HepG2 (cell line): ENCODE measurements around the gene SCYGR8. TPM values are rescaled to one million over a fixed set of nuclear protein-coding genes. Genes with fewer than 3 reads are reported as not detected.

Experiments
- CEBPZ ChIP-seq: IDR thresholded peaks from 2 replicates; pipeline ENCODE4 v1.6.1; 2012; ENCODE audit warnings: low read length, improper control_type of control experiment
- HDAC1 ChIP-seq: sonication (generic); formaldehyde crosslinking; IDR thresholded peaks from 2 replicates; pipeline ENCODE4 v1.5.1; 2020; ENCODE audit warnings: mild to moderate bottlenecking, missing genetic modification reagents
- HNF4A ChIP-seq: sonication (generic); formaldehyde crosslinking; IDR thresholded peaks from 2 replicates; pipeline ENCODE4 v1.4.0; 2020; ENCODE audit warnings: missing genetic modification reagents
- JUN ChIP-seq: sonication (generic); formaldehyde crosslinking; IDR thresholded peaks from 2 replicates; pipeline ENCODE4 v1.4.0; 2020; ENCODE audit warnings: mild to moderate bottlenecking, missing genetic modification reagents
- NFE2L2 ChIP-seq: fragments of 150-350 bp; IDR thresholded peaks from 2 replicates; pipeline ENCODE4 v1.6.1; 2014; ENCODE audit warnings: low read length
- NR3C1 ChIP-seq: sonication (generic); formaldehyde crosslinking; IDR thresholded peaks from 2 replicates; pipeline ENCODE4 v1.4.0; 2020; ENCODE audit warnings: missing genetic modification reagents
- NRL ChIP-seq: sonication (generic); formaldehyde crosslinking; IDR thresholded peaks from 2 replicates; pipeline ENCODE4 v1.5.0; 2020; ENCODE audit warnings: missing genetic modification reagents, mild to moderate bottlenecking, moderate library complexity, borderline replicate concordance
- PLRG1 ChIP-seq: fragments of 450-650 bp; conservative IDR thresholded peaks from 2 replicates; pipeline ENCODE4 v1.6.1; 2016
- RBM39 ChIP-seq: fragments of 200-400 bp; formaldehyde crosslinking; IDR thresholded peaks from one replicate; pipeline ENCODE4 v1.6.1; 2018; ENCODE audit warnings: antibody characterized with exemption, mild to moderate bottlenecking, low read depth, low read length; ENCODE audit not compliant: poor library complexity, severe bottlenecking
- SP4 ChIP-seq: sonication (generic); formaldehyde crosslinking; IDR thresholded peaks from 2 replicates; pipeline ENCODE4 v1.8.1; 2023; ENCODE audit warnings: mild to moderate bottlenecking, missing genetic modification reagents
- TBP ChIP-seq: sonication (generic); formaldehyde crosslinking; IDR thresholded peaks from 2 replicates; pipeline ENCODE4 v1.5.0; 2020; ENCODE audit warnings: missing genetic modification reagents
- ZBTB40 ChIP-seq, 2 experiments: fragments of 450-650 bp in 1 of 2; sonication (generic) in 1 of 2; formaldehyde crosslinking in 1 of 2; IDR thresholded peaks; 2 replicates each; pipeline versions ENCODE4 v1.6.1 to v1.8.0; 2016 to 2022; ENCODE audit warnings: antibody characterized with exemption in 1 of 2, mild to moderate bottlenecking in 1 of 2, missing genetic modification reagents in 1 of 2
- ZNF3 ChIP-seq: IDR thresholded peaks from 2 replicates; pipeline ENCODE4 v1.7.0; 2017; ENCODE audit warnings: inconsistent platforms
- ZNF431 ChIP-seq: sonication (generic); formaldehyde crosslinking; IDR thresholded peaks from 2 replicates; pipeline ENCODE4 v1.9.0; 2022; ENCODE audit warnings: missing genetic modification reagents, low read depth, mild to moderate bottlenecking, borderline replicate concordance
- ZNF460 ChIP-seq: sonication (generic); formaldehyde crosslinking; IDR thresholded peaks from 2 replicates; pipeline ENCODE4 v1.5.1; 2020; ENCODE audit warnings: missing genetic modification reagents, mild to moderate bottlenecking, borderline replicate concordance
- ZNF614 ChIP-seq: IDR thresholded peaks from 2 replicates; pipeline ENCODE4 v1.6.1; 2018; ENCODE audit warnings: missing biosample characterization, missing genetic modification reagents, inconsistent platforms, borderline replicate concordance
- polyA plus RNA-seq, 8 experiments: library from polyadenylated mRNA; depleted of rRNA in 3 of 8; stranded (reverse) in 7 of 8; unstranded in 1 of 8; fragments of >200 nt; fragmentation: Illumina TruSeq in 4 of 8; extraction: Trizol in 4 of 8; gene quantifications; 2 replicates each; pipeline versions ENCODE4 v1.2.1 to v1.2.3, GENCODE V29; 2011 to 2016; ENCODE audit warnings: low read depth in 4 of 8, missing spikeins in 1 of 8, mixed read lengths in 1 of 8; ENCODE audit not compliant: insufficient read depth in 1 of 8
- total RNA-seq, 5 experiments: library from RNA; depleted of rRNA; stranded (reverse); fragments of >200 nt; fragmentation: Illumina TruSeq; extraction: Trizol; gene quantifications; 2 replicates each; pipeline ENCODE4 v1.2.3, GENCODE V29; 2016; ENCODE audit warnings: low read depth in 1 of 5

Gene SCYGR8
- total and polyA plus RNA-seq, 2 of the 13 experiments (the other 11 are each of a cell fraction or from before 2014, with no cell fraction given), result not detected

GRCh38 chr2:227717687-227718567 is 27.8 kb upstream of the SCYGR8 start, which contains the start of gene SLC19A3 (continued):
- no peak for TF ChIP-seq ZBTB40 (IDR thresholded peaks at IDR 0.05)
- 0 out of 2 replicates have a peak, but pooled peaks have one; percentile 52 for TF ChIP-seq ZBTB40 (CRISPR knock-in tag; IDR thresholded peaks at IDR 0.05)
- TF ChIP-seq ZNF614 (CRISPR knock-in tag), result no peak
- peak; percentile 74; the same call in 1 of the 2 replicates for TF ChIP-seq NRL (CRISPR knock-in tag)
- TF ChIP-seq HNF4A (CRISPR knock-in tag), result no peak
- no peak for TF ChIP-seq PLRG1
- no peak for TF ChIP-seq CEBPZ
- TF ChIP-seq RBM39, result no peak
- no peak for TF ChIP-seq ZNF3 (CRISPR knock-in tag)
- no peak for TF ChIP-seq NR3C1 (CRISPR knock-in tag)
- no peak for TF ChIP-seq JUN
- TF ChIP-seq HDAC1 (CRISPR knock-in tag), result peak; percentile 56; the same call in 1 of the 2 replicates
- TF ChIP-seq TBP (CRISPR knock-in tag), result no peak
- TF ChIP-seq SP4 (CRISPR knock-in tag), result peak; percentile 79
- no peak for TF ChIP-seq ZNF460 (CRISPR knock-in tag)
- no peak for TF ChIP-seq NFE2L2
- TF ChIP-seq ZNF431, result no peak
